ENCODE data around the gene VPS37C. TPM values are rescaled to one million over a fixed set of nuclear protein-coding genes. Genes with fewer than 3 reads are reported as not detected.

VPS37C gene
- total and polyA plus RNA-seq, 2 of the 13 experiments (the other 11 are each of a cell fraction or from before 2014, with no cell fraction given), result 7.5 to 8.8 TPM

DNA sequence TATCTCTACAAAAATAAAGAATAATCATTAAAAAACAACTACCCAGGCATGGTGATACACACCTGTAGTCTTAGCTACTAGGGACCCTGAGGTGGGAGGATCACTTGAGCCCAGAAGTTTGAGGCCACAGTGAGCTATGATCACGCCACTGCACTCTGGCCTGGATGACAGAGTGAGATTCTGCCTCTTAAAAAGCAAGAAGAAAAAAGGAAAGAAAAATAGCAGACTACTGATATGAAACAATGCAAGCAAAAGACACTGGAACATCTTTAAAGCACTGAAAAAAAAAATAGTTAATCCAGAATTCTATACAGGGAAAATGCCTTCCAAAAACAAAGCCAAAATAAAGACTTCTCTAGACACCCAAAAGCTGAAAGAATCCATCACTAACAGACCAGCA is 5.9 kb downstream of the VPS37C start:
- ATAC-seq, result no peak
- Histone ChIP-seq H3K79me2 (ENCODE audit: insufficient read depth, low read length) (peaks cover 42% of the 10 kb centered on the region), H3K27me3 (ENCODE audit: control insufficient read depth in 1 of 2, insufficient read depth in 2 of 2, low read length in 2 of 2) (no peaks in the 10 kb centered on the region), H4K20me1 (ENCODE audit: insufficient read depth, low read length) (peaks cover 9% of the 10 kb centered on the region), H3K9ac (ENCODE audit: insufficient read depth, low read depth, low read length) (no peak overlapping the region), H3K4me2 (ENCODE audit: low read depth, low read length) (no peak overlapping the region), H3K9me3 (ENCODE audit: low read length) (no peaks in the 10 kb centered on the region), H3K27ac (ENCODE audit: extremely low read length, insufficient read depth, low read length) (no peak overlapping the region), H3K4me3 (replicated peaks in 1 of 3; ENCODE audit: insufficient read depth in 1 of 3, low read depth in 2 of 3, low read length in 3 of 3) (no peak overlapping the region), H2AFZ (ENCODE audit: low read length) (no peak overlapping the region), H3K36me3 (replicated peaks in 1 of 2; ENCODE audit: control insufficient read depth in 1 of 2, insufficient read depth in 2 of 2, low read length in 2 of 2) (peaks cover 0 to 13% of the 10 kb centered on the region in 2 experiments; a peak in 1 of 5 replicates), H3K4me1 (ENCODE audit: insufficient read depth, low read length) (peaks cover 65% of the 10 kb centered on the region)
- ChIA-PET POLR2A (no interaction called here), CTCF (ENCODE audit: low intra/inter-chr PET ratio, low total read pairs) (no interaction called here)
- TF ChIP-seq ZNF343 (CRISPR knock-in tag; IDR thresholded peaks at IDR 0.05) (no peak), ZNF317 (CRISPR knock-in tag; IDR thresholded peaks at IDR 0.05) (peak; percentile 98)
- DNase-seq (ENCODE audit: low spot score), result no peak
- no TSS peak for BruUV-seq (replicated peaks)
- in situ Hi-C loops (cut with HindIII; ENCODE audit: extremely low pct_ligation_motif_present, low pct_unique_long_range_greater_than_20kb) (no loop called here), intact Hi-C loops (cut with micrococcal nuclease; ENCODE audit: unreplicated experiment) (no loop called here)
- WGBS (ENCODE audit: low lambda C conversion rate), result 97% methylated on average over 1 of the region's 1 CpG
- no peak for FAIRE-seq

DNA sequence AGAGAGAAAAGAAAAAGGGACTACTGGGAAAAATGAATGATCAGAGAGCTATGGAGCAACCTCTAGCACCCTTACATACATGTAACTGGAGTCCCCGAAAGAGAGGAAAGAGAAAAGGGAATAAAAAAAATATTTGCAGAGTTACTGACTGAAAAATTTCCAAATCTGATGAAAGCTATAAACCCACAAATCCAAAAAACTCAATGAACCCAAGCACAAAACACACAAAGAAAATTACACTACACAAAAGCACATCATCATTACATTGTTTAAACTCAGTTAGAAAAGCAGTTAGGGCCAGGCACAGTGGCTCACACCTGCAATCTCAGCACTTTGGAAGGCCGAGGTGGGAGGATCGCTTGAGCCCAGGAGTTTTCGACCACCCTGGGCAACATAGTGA is 6.7 kb downstream of the VPS37C start:
- no peak for TF ChIP-seq ZFP62 (CRISPR knock-in tag; IDR thresholded peaks at IDR 0.05)
- TF ChIP-seq, protein P1, sequence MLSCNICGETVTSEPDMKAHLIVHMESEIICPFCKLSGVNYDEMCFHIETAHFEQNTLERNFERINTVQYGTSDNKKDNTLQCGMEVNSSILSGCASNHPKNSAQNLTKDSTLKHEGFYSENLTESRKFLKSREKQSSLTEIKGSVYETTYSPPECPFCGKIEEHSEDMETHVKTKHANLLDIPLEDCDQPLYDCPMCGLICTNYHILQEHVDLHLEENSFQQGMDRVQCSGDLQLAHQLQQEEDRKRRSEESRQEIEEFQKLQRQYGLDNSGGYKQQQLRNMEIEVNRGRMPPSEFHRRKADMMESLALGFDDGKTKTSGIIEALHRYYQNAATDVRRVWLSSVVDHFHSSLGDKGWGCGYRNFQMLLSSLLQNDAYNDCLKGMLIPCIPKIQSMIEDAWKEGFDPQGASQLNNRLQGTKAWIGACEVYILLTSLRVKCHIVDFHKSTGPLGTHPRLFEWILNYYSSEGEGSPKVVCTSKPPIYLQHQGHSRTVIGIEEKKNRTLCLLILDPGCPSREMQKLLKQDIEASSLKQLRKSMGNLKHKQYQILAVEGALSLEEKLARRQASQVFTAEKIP (CRISPR knock-in tag; IDR thresholded peaks at IDR 0.05; ENCODE audit: borderline replicate concordance), result no peak
- no peak for TF ChIP-seq PCBP2 (optimal IDR thresholded peaks at IDR 0.05; ENCODE audit: low read depth, low read length, poor library complexity, severe bottlenecking)
- no peak for TF ChIP-seq ZSCAN25 (CRISPR knock-in tag; IDR thresholded peaks at IDR 0.05)
- no peak for TF ChIP-seq SRY (CRISPR knock-in tag; IDR thresholded peaks at IDR 0.05)
- TF ChIP-seq SMC3 (IDR thresholded peaks at IDR 0.05; ENCODE audit: low read length), result no peak
- TF ChIP-seq, protein P2, sequence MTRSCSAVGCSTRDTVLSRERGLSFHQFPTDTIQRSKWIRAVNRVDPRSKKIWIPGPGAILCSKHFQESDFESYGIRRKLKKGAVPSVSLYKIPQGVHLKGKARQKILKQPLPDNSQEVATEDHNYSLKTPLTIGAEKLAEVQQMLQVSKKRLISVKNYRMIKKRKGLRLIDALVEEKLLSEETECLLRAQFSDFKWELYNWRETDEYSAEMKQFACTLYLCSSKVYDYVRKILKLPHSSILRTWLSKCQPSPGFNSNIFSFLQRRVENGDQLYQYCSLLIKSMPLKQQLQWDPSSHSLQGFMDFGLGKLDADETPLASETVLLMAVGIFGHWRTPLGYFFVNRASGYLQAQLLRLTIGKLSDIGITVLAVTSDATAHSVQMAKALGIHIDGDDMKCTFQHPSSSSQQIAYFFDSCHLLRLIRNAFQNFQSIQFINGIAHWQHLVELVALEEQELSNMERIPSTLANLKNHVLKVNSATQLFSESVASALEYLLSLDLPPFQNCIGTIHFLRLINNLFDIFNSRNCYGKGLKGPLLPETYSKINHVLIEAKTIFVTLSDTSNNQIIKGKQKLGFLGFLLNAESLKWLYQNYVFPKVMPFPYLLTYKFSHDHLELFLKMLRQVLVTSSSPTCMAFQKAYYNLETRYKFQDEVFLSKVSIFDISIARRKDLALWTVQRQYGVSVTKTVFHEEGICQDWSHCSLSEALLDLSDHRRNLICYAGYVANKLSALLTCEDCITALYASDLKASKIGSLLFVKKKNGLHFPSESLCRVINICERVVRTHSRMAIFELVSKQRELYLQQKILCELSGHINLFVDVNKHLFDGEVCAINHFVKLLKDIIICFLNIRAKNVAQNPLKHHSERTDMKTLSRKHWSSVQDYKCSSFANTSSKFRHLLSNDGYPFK (CRISPR knock-in tag; IDR thresholded peaks at IDR 0.05; ENCODE audit: borderline replicate concordance), result no peak
- no peak for TF ChIP-seq MYC (CRISPR knock-in tag; IDR thresholded peaks at IDR 0.05; ENCODE audit: borderline replicate concordance)
- DNase-seq (ENCODE audit: low spot score) (no peak), FAIRE-seq (no peak), ATAC-seq (no peak)
- no TSS peak for BruUV-seq (replicated peaks)
- 95% methylated on average over 4 of the region's 4 CpGs for WGBS (ENCODE audit: low lambda C conversion rate)
- POLR2A ChIA-PET, result no interaction called here
- Histone ChIP-seq H3K27ac (ENCODE audit: extremely low read length, insufficient read depth, low read length) (no peak overlapping the region), H3K4me2 (ENCODE audit: low read depth, low read length) (no peak overlapping the region), H3K79me2 (ENCODE audit: insufficient read depth, low read length) (peaks cover 46% of the 10 kb centered on the region), H3K9me3 (ENCODE audit: low read length) (no peaks in the 10 kb centered on the region), H3K4me1 (ENCODE audit: insufficient read depth, low read length) (peaks cover 65% of the 10 kb centered on the region), H3K36me3 (replicated peaks in 1 of 2; ENCODE audit: control insufficient read depth in 1 of 2, insufficient read depth in 2 of 2, low read length in 2 of 2) (peaks cover 0 to 13% of the 10 kb centered on the region in 2 experiments; a peak in 1 of 5 replicates), H3K27me3 (ENCODE audit: control insufficient read depth in 1 of 2, insufficient read depth in 2 of 2, low read length in 2 of 2) (no peaks in the 10 kb centered on the region), H2AFZ (ENCODE audit: low read length) (no peak overlapping the region), H3K4me3 (replicated peaks in 1 of 3; ENCODE audit: insufficient read depth in 1 of 3, low read depth in 2 of 3, low read length in 3 of 3) (no peak overlapping the region), H3K9ac (ENCODE audit: insufficient read depth, low read depth, low read length) (no peak overlapping the region), H4K20me1 (ENCODE audit: insufficient read depth, low read length) (peaks cover 17% of the 10 kb centered on the region)
- in situ Hi-C loops (cut with HindIII; ENCODE audit: extremely low pct_ligation_motif_present, low pct_unique_long_range_greater_than_20kb), result no loop called here
- intact Hi-C loops (cut with micrococcal nuclease; ENCODE audit: unreplicated experiment), result no loop called here
- CTCF ChIA-PET (ENCODE audit: low intra/inter-chr PET ratio, low total read pairs), result no interaction called here

All from HepG2 (cell line).